Measurements from ENCODE around the gene BTD. TPM values are rescaled to one million over a fixed set of nuclear protein-coding genes. Genes with fewer than 3 reads are reported as not detected.

BTD gene
- total RNA-seq, 1 donor from 2014 or later = 11.7 TPM

GRCh38 chr3:15646851-15647511 is 45.4 kb downstream of the BTD start:
- Mint-ChIP-seq H3K36me3 (peaks cover 2% of the 10 kb centered on the region), H3K27ac (no peak overlapping the region), H3K9me3 (no peaks in the 10 kb centered on the region), H3K4me1 (peaks cover 17% of the 10 kb centered on the region), H3K4me3 (no peak overlapping the region), H3K27me3 (ENCODE audit: insufficient read depth, low read depth) (peaks cover 2% of the 10 kb centered on the region)
- no peak for TF ChIP-seq EZH2 (IDR thresholded peaks at IDR 0.05)
- no peak for TF ChIP-seq EZH2phosphoT487 (IDR thresholded peaks at IDR 0.05)
- no peak for TF ChIP-seq CTCF (IDR thresholded peaks at IDR 0.05)
- Histone ChIP-seq H3K9me3 (ENCODE audit: low read depth) (no peaks in the 10 kb centered on the region), H4K20me1 (ENCODE audit: low read depth) (no peaks in the 10 kb centered on the region), H3K9ac (no peak overlapping the region), H2AFZ (replicated peaks) (no peak overlapping the region), H3K79me2 (ENCODE audit: low read depth) (no peaks in the 10 kb centered on the region), H3K4me2 (no peak overlapping the region), H3K27ac (no peak overlapping the region), H3K4me1 (no peaks in the 10 kb centered on the region), H3K27me3 (no peaks in the 10 kb centered on the region), H3K4me3 (no peak overlapping the region), H3K36me3 (no peaks in the 10 kb centered on the region), H3F3A (ENCODE audit: low read depth) (no peaks in the 10 kb centered on the region)
- no peak for DNase-seq (ENCODE audit: low spot score)

GRCh38 chr3:15647611-15648167 is 46.1 kb downstream of the BTD start:
- Mint-ChIP-seq H3K4me3 (no peak overlapping the region), H3K4me1 (peaks cover 17% of the 10 kb centered on the region), H3K27ac (no peak overlapping the region), H3K27me3 (ENCODE audit: insufficient read depth, low read depth) (peaks cover 2% of the 10 kb centered on the region), H3K9me3 (no peaks in the 10 kb centered on the region), H3K36me3 (peaks cover 2% of the 10 kb centered on the region)
- no peak overlapping the region for H3K4me3 ChIP-seq
- H3F3A ChIP-seq (ENCODE audit: low read depth) = no peaks in the 10 kb centered on the region
- no peak overlapping the region for H3K27ac ChIP-seq
- no peaks in the 10 kb centered on the region for H3K27me3 ChIP-seq
- no peaks in the 10 kb centered on the region for H4K20me1 ChIP-seq (ENCODE audit: low read depth)
- H3K9me3 ChIP-seq (ENCODE audit: low read depth) = no peaks in the 10 kb centered on the region
- H3K4me1 ChIP-seq = no peaks in the 10 kb centered on the region
- TF ChIP-seq EZH2phosphoT487 (IDR thresholded peaks at IDR 0.05) (no peak), CTCF (IDR thresholded peaks at IDR 0.05) (no peak), EZH2 (IDR thresholded peaks at IDR 0.05) (no peak)
- H3K4me2 ChIP-seq = no peak overlapping the region
- H3K9ac ChIP-seq = no peak overlapping the region
- DNase-seq (ENCODE audit: low spot score) = no peak
- H3K36me3 ChIP-seq = no peaks in the 10 kb centered on the region
- no peaks in the 10 kb centered on the region for H3K79me2 ChIP-seq (ENCODE audit: low read depth)
- H2AFZ ChIP-seq (replicated peaks) = no peak overlapping the region

- Histone ChIP-seq H3K27ac (no peak overlapping the region), H3F3A (ENCODE audit: low read depth) (no peaks in the 10 kb centered on the region), H3K4me2 (no peak overlapping the region), H4K20me1 (ENCODE audit: low read depth) (no peaks in the 10 kb centered on the region), H3K79me2 (ENCODE audit: low read depth) (no peaks in the 10 kb centered on the region), H3K9ac (no peak overlapping the region), H2AFZ (replicated peaks) (no peak overlapping the region), H3K27me3 (no peaks in the 10 kb centered on the region), H3K4me3 (no peak overlapping the region), H3K36me3 (no peaks in the 10 kb centered on the region), H3K9me3 (ENCODE audit: low read depth) (no peaks in the 10 kb centered on the region), H3K4me1 (no peaks in the 10 kb centered on the region)
- Mint-ChIP-seq H3K9me3 (no peaks in the 10 kb centered on the region), H3K36me3 (no peaks in the 10 kb centered on the region), H3K4me3 (no peak overlapping the region), H3K27ac (no peak overlapping the region), H3K27me3 (ENCODE audit: insufficient read depth, low read depth) (peaks cover 2% of the 10 kb centered on the region), H3K4me1 (peaks cover 17% of the 10 kb centered on the region)
- no peak for DNase-seq (ENCODE audit: low spot score)
- TF ChIP-seq EZH2phosphoT487 (IDR thresholded peaks at IDR 0.05) = no peak
- TF ChIP-seq CTCF (IDR thresholded peaks at IDR 0.05) = no peak
- TF ChIP-seq EZH2 (IDR thresholded peaks at IDR 0.05) = no peak
These were observed 47.8 kb downstream of the BTD start for GRCh38 chr3:15649341-15649740.

Measured in neural progenitor cell (in vitro differentiated cells).